ENCODE data around the gene AATF.

Gene AATF

DNA sequence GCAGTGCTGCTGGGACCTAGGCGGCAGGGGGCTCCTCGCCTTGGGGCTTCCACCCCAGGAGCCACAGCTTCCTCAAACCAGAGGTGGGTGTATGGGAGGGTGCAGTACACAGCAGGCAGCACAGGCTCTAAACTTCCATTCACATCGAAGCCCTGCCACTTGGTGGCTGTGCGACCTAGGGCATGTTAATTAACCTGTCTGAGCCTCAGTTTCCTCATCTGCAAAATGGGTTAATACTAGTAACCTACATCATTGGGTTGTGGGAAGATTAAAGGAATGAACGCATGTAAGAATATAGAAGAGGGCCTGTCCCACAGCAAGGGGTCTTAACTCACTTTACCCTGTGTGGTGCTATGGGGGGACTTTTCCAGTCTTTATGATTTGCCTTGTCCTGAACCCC, 38.2 kb upstream of the AATF start:
- CTCF ChIA-PET, result no interaction called here
- POLR2A ChIA-PET, result no interaction called here
- TF ChIP-seq CTCF (IDR thresholded peaks at IDR 0.05; ENCODE audit: insufficient read depth, low read length, missing control alignments), result no peak
- H3K4me3 ChIP-seq (ENCODE audit: low read depth, low read length), result no peak overlapping the region
- no peak for DNase-seq (ENCODE audit: low read depth, low spot score)

- no peak overlapping the region for H3K4me3 ChIP-seq (ENCODE audit: low read depth, low read length)
- CTCF ChIA-PET, result no interaction called here
- TF ChIP-seq CTCF (IDR thresholded peaks at IDR 0.05; ENCODE audit: insufficient read depth, low read length, missing control alignments), result no peak
- DNase-seq (ENCODE audit: low read depth, low spot score), result no peak
- POLR2A ChIA-PET, result no interaction called here
Measured at GRCh38 chr17:36911001-36911400, 37.8 kb upstream of the AATF start.

DNA sequence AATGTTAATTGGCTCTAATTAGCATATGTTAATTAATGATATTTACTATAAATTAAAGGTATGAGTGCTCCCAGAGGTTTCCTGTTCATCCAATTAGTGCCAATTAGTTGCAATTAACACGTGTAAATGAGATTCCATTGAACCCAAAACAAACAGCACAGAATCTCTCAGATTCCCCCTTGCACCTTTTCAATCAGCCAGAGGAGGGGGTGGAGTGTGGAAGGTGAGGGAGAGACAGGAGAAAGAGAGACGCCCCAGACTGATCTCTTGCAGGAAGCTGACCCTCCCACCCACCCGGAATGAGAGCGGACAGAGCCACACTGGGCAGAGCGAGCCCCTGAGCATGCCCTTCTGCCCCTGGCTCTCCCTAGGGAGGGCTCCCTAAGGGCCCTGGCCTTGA, 35.6 kb upstream of the AATF start:
- DNase-seq (ENCODE audit: low read depth, low spot score), result no peak
- ChIA-PET POLR2A (no interaction called here), CTCF (no interaction called here)
- H3K4me3 ChIP-seq (ENCODE audit: low read depth, low read length), result no peak overlapping the region
- TF ChIP-seq CTCF (IDR thresholded peaks at IDR 0.05; ENCODE audit: insufficient read depth, low read length, missing control alignments), result no peak

- no peak overlapping the region for H3K4me3 ChIP-seq (ENCODE audit: low read depth, low read length)
- ChIA-PET POLR2A (no interaction called here), CTCF (no interaction called here)
- no peak for TF ChIP-seq CTCF (IDR thresholded peaks at IDR 0.05; ENCODE audit: insufficient read depth, low read length, missing control alignments)
- DNase-seq (ENCODE audit: low read depth, low spot score), result no peak
Measured at GRCh38 chr17:36918211-36918691, 30.5 kb upstream of the AATF start.

DNA sequence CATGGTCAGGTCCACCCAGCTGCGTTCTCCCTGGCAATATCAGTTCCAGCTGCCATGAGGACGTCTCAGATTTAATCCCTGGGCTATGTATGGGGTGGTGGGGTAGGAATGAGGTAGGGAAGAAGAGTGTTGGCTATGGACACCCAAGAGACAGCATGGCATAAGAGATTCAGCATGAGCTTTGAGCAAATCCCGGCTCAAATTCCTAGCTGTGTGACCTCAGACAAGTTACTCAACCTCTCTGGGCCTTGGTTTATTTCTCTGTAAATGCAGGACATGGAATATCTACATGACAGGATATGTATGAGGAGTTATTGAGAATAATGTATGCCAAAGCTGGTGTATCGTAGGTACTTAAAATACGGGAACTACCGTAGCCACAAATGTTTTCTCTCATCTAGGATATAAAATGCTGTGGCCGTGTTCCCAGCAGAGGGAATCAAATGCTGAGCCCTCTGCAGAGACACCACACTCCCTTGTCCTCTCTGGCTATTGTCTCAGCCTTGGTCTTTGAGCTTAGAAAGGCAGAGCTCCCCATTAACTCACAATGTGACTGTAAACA, 29.3 kb upstream of the AATF start:
- ChIA-PET POLR2A (no interaction called here), CTCF (interaction anchor here (1.0 kb wide), 1 partner anchor 8 kb away, joined by 3 read pairs; no protein-coding TSS in a partner anchor)
- no peak for TF ChIP-seq CTCF (IDR thresholded peaks at IDR 0.05; ENCODE audit: insufficient read depth, low read length, missing control alignments)
- no peak overlapping the region for H3K4me3 ChIP-seq (ENCODE audit: low read depth, low read length)
- DNase-seq (ENCODE audit: low read depth, low spot score), result no peak

- POLR2A ChIA-PET, result no interaction called here
Measured at GRCh38 chr17:36920032-36921005, 28.4 kb upstream of the AATF start.

More at GRCh38 chr17:36920032-36921005, 28.4 kb upstream of the AATF start:
- TF ChIP-seq CTCF (IDR thresholded peaks at IDR 0.05; ENCODE audit: insufficient read depth, low read length, missing control alignments), result no peak
- H3K4me3 ChIP-seq (ENCODE audit: low read depth, low read length), result no peak overlapping the region
- no peak for DNase-seq (ENCODE audit: low read depth, low spot score)
- CTCF ChIA-PET, result interaction anchor here (1.0 to 1.6 kb wide), 2 partner anchors 8 to 295 kb away, joined by 3 read pairs; no protein-coding TSS in a partner anchor

All from AG04449 (cell line).